Measurements from ENCODE around the gene TMEM182. TPM values are rescaled to one million over a fixed set of nuclear protein-coding genes. Genes with fewer than 3 reads are reported as not detected.

Gene TMEM182
- total RNA-seq = 100 to 1,000 TPM; 126 to 138 TPM
- long read RNA-seq, transcript TMEM182-203 (5 exons, 3,593 nt) = major isoform, 111 of 127 reads
- long read RNA-seq, partial matches to known transcripts = 9 of 127 reads
- long read RNA-seq, other reads (novel, unspliced or antisense) = 3 of 127 reads

- peak; percentile 88 to 94 for ATAC-seq
- DNase-seq = peak; percentile 55
- intact Hi-C loops (cut with DNase I) = no loop called here
Measured at GRCh38 chr2:102761763-102762162, at the start of gene TMEM182. Gene TMEM182, plus strand, starts transcription at chr2:102762031. Its CDS starts 187 bp downstream, at chr2:102762218.

DNA sequence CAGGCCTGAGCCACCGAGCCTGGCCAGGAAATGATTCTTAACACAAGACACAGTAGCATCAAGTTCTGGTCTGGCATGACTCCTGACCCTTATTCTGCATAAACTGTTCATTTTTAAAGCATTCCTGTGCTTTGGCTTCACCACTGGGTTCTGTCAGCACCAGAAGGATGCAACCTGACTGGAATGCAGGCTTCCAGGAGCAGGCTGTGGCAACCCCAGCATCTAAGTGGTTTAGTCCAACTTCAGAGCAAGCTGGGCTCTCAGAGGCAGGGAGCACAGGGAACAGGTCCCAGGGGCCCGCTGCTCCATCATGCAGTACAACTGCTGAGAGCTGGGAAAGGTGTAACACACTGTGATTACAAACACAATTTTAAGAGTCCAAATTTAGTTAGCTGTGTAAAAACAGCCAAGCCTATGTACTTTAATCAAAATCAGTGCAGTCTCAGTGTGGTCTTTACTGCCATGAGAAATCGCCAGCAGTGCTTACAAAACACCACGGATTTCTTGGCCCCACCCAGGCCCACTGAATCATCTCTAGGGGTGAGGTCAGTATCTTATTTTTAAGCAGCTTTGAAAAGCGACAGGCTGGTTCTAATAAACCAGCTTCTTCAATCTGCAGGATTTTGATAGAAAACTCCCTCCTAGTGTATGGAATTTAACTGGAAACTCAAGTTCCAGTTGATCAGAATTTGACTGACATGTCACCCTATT, 44.4 kb upstream of the TMEM182 start:
- peak in 1 of 2 donors; percentile 88 for ATAC-seq
- DNase-seq = no peak
- intact Hi-C loops (cut with DNase I) = no loop called here

DNA sequence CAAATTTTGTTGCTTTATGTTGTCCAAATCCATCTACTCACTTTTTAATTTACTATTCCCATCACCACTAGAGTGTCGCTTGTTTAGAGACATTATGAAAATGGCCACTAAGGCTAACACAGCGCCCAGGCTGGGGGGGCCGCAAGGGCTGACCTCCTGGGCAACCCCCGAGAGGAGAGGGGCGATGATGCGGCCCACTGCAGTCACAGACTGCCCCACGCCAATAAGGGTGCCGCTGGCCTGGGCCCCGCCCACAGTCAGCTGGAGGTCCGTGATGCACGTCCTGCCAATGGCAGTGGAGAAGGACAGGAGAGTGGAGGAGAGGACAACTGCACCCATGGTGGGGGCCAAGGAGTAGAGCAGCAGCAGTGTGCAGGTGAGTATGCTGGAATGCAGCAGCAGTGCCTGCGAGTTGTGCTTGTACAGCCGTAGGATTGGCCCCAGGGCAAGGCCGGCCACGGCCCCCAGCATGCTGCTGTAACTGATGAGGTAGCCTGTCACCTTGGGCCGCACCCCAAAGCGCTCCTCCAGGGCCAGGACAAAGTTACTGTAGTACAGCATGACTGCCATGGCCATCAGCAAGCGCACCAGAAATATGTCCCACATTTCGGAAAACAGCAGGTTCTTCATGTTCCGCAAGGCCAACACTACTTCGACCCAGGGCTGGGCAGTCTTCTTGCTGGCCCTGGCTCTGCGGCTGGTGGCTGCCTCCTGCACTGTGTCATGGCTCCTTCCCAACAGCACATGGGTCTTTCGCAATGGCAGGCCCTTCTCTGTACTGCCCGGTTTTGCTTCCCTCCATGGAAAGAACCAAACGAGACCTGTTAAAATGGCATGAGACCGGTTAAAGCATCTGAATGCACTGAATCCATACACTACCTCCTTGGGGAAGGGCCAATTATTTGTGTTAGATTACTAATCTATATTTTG, 43.2 kb upstream of the TMEM182 start:
- ATAC-seq (peak in 1 of 2 donors; percentile 63), DNase-seq (no peak)
- intact Hi-C loops (cut with DNase I) = no loop called here

DNA sequence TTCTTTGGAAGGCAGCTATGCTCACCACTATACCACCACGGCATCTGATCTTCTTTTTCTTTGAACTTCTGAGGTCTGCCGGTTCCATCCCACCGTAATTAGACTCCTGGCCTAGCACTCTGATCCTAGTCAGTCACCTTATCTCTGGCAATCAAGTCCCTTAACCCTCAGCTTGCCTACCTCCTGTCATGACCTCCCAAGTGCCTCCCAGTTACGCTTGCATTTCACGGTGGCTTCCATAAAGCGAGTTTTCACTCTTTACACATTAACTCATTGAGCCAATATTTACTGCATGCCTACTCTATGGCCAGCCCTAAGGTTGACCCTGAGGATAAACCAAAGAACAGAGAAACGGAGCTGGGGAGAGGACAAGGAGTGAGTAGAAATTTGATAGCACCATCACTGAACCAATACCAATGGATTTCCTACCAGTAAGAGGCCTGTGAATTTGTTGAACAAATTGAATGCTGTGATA, 37.8 kb upstream of the TMEM182 start:
- intact Hi-C loops (cut with DNase I) = no loop called here
- DNase-seq = no peak
- no peak for ATAC-seq

DNA sequence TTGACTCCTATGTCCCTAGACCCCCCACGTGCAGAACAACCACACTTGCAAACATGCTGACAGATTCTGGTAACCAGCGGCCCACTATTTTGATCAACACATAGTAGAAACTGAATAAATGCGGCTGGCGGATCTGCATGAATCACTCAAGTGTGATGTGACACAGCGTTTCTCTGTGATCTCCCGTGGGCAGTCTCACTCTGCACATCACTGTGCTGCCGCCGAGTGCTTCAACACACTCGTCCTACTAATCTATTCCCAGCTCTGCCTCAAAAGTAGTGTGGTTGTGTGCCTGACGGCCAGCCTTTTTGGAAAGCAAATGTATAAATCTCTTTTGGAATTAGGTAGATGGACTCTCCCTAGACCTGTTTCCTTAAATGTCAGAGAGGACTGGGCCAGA, 37.3 kb upstream of the TMEM182 start:
- ATAC-seq (no peak), DNase-seq (no peak)
- intact Hi-C loops (cut with DNase I) = no loop called here

DNA sequence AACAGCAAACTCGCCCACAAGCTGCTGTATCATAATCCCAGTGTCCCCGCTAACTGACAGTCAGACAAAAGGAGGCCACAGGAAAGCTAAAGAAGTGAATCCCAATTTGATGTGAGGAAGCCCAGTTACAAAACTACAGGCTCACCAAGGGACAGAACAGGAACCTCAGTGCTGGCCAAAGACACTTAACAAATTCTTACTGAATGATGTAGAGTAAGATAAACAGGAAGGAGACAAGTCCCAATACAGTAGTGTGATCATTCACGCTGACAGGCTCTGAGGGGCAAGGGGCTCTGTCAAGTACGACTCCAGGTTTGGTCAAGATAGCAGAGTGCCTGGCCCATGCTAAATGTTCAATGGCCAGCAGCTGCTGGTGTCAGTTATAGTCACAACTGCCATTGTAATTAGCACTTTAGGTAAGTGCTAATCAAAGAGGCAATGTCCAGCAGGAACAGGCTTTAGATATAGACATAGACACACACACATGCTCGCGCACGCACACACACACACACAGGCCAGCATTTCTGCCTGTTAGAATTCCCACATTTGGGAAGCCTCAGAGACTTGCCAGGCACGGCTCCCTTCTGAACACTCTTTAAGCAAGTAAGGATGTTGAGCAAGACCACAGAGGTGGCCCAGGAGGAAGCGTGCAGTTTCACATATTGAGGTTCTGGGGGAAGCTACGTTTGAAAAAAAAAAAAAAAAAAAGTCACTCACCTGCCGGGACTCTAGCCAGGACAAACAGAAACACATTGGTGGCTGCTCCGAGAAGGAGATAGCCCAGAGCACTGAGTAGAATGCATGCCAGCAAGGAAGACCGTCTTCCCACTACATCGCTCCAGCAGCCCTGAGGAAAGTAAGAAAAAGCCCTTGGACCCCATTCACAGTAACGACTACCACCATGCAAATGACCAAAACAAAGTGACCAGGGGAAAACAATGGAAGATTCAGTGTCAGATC, 35.4 kb upstream of the TMEM182 start:
- no peak for DNase-seq
- no peak for ATAC-seq
- intact Hi-C loops (cut with DNase I) = no loop called here

DNA sequence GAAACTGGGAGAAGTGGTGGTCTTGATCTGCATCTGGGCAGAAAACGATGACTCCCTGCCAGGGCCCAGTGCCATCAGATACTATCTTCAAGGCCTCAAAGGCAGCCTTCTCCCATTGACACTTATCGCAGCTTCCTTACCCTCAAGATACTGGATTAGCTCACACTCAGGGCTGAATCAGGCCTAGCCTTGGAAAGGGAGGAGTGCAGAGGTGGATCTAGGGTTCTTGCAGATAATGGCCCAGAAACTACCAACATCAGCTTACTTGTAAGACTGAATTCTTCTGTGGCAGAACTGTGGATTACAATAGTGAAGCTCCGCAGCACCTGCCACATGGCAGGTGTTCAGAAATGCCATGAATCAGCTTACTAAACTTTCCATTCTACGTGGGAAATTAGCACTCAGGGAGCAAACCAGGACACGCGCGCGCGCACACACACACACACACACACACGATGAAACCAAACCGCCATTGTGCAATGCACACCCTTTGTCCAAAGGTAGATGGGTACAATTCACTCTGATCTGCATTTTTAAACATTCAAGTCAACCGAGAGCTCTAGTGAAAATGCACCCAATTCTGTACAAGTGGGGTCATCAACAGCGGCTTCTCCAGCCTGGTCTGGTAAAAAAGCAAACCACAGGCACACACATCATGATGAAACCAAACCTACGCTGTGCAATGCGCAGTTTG, 26.3 kb upstream of the TMEM182 start:
- intact Hi-C loops (cut with DNase I) = no loop called here
- ATAC-seq (peak in 1 of 2 donors; percentile 7), DNase-seq (no peak)

DNA sequence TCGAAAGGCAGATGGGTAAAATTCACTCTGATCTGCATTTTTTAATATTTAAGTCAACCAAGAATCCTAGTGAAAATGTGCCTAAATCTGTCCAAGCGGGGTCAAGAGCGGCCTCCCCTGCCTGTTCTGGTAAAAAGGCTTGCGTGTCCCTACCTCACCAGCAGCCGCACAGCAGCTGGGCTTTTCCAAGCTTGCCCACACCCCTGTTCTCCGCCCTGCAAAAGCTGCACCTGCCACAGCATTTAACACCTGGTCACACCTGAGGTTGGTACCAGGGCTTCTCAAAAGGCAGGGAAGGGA, 25.8 kb upstream of the TMEM182 start:
- peak; percentile 40 to 57 for ATAC-seq
- DNase-seq = peak; percentile 25
- intact Hi-C loops (cut with DNase I) = no loop called here

DNA sequence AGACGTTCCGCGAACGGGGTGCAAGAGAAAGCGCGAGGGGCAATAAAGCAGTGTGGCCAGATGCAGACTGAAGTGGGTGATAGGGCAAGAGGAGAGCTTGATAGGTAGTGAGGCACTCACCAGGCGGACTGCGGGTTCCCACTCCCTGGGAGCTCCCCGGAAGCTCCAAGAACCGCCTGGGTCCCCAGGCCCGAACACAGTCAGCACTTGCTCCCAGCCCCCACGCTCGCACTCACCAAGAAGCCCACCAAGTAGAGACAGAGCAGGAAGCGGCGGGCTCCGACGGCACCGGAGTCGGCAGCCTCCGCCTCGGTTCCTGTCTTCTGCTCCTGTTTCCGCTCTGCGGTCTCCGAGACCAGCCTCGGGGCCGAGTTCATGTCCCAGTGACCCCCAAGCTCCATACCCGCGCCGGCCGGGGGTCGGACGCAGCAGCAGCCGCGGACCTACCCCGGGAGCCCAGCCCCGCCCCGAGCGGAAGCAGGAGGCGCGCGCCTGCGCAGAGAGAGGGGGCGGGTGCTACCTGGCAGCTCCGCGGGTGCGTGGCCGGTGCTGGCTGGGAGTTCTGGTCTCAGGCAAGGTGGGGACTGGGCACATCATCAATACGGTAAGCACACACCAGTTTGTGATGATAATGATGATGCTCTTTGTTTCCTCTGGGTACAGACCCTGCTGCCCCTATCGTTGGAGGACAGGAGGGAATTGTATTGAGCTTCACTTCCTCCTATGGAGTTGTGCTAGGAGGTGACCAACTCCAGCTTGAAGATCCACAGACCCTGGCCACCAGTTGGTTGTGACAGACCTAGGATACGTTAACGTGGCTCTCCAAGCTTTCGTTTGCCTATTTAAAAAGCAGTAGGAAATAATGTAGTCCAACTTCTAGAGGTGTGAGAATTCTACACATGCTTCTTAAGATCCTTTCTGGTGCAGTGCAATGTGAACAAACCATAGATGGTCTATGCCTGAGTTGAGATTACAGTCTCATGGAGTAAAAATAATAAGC, 25.1 kb upstream of the TMEM182 start:
- intact Hi-C loops (cut with DNase I) = no loop called here
- ATAC-seq (peak; percentile 98 to 99), DNase-seq (peak; percentile 90)

GRCh38 chr2:102737431-102737830, 24.4 kb upstream of the TMEM182 start:
- no peak for DNase-seq
- intact Hi-C loops (cut with DNase I) = no loop called here
- no peak for ATAC-seq

DNA sequence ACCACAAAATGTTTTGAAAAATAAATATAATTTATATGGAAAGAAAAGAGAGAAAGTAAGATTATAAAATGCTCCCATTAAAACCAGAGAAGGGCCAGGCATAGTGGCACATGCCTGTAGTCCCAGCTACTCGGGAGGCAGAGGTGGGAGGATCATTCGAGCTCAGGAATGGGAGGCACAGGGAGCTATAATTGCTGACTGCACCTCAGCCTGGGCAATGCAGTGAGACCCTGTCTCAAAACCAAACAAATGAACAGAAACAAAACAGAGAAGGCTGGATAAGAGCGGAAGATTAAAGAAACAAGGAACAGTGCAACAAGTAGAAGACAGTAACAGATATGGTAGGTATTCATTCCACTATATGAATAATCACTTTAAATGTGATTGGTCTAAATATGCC, 18.6 kb upstream of the TMEM182 start:
- intact Hi-C loops (cut with DNase I) = no loop called here
- ATAC-seq (no peak), DNase-seq (no peak)

DNA sequence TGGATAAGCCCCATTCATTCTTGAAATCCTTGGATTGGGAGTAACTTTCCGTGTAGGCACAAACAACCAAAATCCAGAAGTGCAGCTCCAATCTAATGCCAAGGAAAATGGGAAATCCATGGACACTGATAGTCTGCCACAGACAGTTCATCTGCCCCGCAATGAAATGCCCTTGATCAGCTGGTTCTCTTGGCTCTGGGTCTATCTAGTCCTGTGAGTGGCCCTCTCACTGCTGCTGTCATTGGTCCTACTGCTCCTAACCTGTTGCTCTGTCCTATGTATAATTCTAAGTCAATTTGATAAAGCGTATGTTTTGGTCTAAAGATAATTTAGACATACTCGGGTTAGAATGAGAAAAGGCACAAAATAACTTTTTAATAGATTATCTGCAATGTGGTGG, 13.7 kb upstream of the TMEM182 start:
- no peak for ATAC-seq

GRCh38 chr2:102749938-102750337, 11.9 kb upstream of the TMEM182 start:
- DNase-seq = no peak
- ATAC-seq = no peak
- intact Hi-C loops (cut with DNase I) = loop anchor here in 1 of 2 donors (10.0 kb wide), 1 partner anchor 55 kb away; no protein-coding TSS in a partner anchor

More for the DNA sequence above, 13.7 kb upstream of the TMEM182 start:
- intact Hi-C loops (cut with DNase I) = no loop called here
- no peak for DNase-seq

- ATAC-seq = peak in 1 of 2 donors; percentile 47
Measured at GRCh38 chr2:102753563-102754159, 8.2 kb upstream of the TMEM182 start.

GRCh38 chr2:102754456-102755145, 7.2 kb upstream of the TMEM182 start:
- ATAC-seq = no peak
- intact Hi-C loops (cut with DNase I) = loop anchor here in 1 of 2 donors (10.0 kb wide), 1 partner anchor 50 kb away; no protein-coding TSS in a partner anchor
- DNase-seq = no peak

More at GRCh38 chr2:102753563-102754159, 8.2 kb upstream of the TMEM182 start:
- intact Hi-C loops (cut with DNase I) = loop anchor here (1.0 to 10.0 kb wide), 2 partner anchors 51 to 53 kb away; no protein-coding TSS in a partner anchor
- no peak for DNase-seq

GRCh38 chr2:102755284-102755683, 6.5 kb upstream of the TMEM182 start:
- DNase-seq (no peak), ATAC-seq (no peak)
- intact Hi-C loops (cut with DNase I) = loop anchor here in 1 of 2 donors (10.0 kb wide), 1 partner anchor 50 kb away; no protein-coding TSS in a partner anchor

All from left cardiac atrium (tissue), 4 donors.